Stimulated activated CD8-positive, alpha-beta memory T cell treated with anti-CD3 and anti-CD28 coated beads, Interleukin-12 subunit alpha, Interleukin-12 subunit beta, amount 100 ng/mL, for 1 hour (primary cell): ENCODE results near the gene INHBE.

Source experiments
- DNase-seq: peaks from one replicate; pipeline ENCODE4 v3.0.0-alpha.2; 2020; ENCODE audit warnings: low read depth

The INHBE gene

DNA sequence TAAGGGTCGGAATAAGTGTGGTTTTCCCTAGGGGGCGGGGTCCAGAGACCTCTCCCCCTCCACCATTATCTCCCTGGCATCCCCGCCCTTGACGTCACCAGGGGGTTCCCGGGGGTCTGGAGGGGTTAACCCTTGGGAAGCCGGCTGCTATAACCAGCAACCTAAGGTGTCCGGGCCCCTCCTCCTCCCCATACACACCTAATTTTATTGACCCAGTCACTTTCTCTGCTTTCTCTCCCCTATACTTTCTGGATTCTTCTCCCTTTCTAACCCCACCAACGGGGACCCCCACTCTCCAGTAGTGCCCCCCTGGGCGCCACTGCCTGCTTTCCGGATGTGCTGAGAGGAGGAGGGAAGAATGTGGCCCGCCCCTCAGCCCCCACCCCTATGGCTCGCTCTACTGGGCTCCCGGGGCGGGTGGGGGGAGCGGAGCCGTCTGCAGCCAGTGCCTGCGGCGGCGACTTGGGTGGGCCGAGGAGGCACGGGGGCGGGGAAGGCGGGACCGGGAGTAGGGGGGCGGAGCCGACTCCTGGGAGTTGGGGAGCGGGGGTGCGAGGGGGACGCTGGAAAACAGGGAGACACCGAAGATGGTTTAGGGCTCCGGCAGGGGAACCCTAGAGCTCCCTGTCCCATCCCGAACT lies 6.3 kb downstream of the INHBE start:
- no peak for DNase-seq

DNA sequence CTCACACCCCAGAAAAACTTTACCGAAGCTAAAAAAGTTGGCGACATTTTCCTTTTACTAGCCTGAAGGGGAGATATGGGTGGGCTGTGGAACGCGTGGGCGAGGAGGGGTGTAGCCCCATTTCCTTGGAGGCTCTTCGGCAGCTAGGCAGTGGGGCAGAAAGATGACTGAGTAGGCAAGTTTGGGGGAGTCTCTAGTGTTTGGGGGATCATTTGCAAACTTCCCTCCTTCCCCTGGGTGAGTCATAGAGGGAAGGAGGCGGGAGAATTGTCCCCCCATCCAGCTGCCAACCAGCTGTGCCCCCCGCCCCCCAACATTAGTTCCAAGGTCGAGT lies 6.8 kb downstream of the INHBE start:
- no peak for DNase-seq

GRCh38 chr12:57462251-57462911 lies 7.3 kb downstream of the INHBE start:
- DNase-seq, result peak; percentile 80

- DNase-seq, result no peak
Measured at GRCh38 chr12:57462912-57463253, 7.8 kb downstream of the INHBE start.

DNA sequence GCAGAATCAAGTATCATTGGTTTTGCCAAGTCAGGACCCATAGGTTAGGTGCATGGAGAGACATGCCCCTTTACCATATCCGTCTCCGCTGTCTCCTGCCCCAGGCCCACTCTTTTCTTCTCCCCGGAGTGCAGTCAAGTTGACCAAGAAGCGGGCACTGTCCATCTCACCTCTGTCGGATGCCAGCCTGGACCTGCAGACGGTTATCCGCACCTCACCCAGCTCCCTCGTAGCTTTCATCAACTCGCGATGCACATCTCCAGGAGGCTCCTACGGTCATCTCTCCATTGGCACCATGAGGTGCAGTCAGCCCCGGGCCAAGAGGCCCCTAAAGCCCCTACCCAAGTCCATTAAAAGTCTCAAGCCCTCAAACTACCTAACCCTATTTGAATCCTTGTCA lies 9.5 kb downstream of the INHBE start:
- no peak for DNase-seq

GRCh38 chr12:57465030-57465746 lies 10.1 kb downstream of the INHBE start:
- no peak for DNase-seq

GRCh38 chr12:57465747-57466505 lies 10.8 kb downstream of the INHBE start:
- no peak for DNase-seq

DNA sequence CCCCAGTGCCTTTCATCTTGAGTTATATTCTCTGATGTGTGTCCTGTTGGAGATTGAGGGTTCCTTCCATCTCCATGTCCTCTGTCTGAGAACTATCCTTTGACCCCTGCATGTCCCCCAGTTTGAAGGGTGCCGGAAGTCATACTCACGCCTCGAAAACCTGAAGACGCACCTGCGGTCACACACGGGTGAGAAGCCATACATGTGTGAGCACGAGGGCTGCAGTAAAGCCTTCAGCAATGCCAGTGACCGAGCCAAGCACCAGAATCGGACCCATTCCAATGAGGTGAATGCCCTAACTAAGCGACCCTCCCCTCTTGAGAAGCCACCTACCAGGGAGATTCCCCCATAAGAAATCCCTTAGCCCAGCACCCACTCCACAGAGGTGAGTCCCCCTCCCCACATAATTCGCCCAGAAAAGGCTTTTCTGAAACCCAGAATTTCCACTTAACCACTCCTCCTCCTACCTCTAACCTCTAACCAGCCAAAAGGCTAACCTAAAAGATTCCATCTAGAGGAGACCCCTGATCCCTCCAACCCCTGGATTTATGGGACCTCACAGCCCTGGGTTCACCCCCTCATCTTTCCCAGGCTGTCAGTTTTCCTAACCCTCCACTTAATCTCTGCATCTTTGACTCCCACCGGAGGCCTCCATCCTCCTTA lies 12.2 kb downstream of the INHBE start:
- no peak for DNase-seq

- no peak for DNase-seq
Measured at GRCh38 chr12:57467915-57468314, 12.8 kb downstream of the INHBE start.

DNA sequence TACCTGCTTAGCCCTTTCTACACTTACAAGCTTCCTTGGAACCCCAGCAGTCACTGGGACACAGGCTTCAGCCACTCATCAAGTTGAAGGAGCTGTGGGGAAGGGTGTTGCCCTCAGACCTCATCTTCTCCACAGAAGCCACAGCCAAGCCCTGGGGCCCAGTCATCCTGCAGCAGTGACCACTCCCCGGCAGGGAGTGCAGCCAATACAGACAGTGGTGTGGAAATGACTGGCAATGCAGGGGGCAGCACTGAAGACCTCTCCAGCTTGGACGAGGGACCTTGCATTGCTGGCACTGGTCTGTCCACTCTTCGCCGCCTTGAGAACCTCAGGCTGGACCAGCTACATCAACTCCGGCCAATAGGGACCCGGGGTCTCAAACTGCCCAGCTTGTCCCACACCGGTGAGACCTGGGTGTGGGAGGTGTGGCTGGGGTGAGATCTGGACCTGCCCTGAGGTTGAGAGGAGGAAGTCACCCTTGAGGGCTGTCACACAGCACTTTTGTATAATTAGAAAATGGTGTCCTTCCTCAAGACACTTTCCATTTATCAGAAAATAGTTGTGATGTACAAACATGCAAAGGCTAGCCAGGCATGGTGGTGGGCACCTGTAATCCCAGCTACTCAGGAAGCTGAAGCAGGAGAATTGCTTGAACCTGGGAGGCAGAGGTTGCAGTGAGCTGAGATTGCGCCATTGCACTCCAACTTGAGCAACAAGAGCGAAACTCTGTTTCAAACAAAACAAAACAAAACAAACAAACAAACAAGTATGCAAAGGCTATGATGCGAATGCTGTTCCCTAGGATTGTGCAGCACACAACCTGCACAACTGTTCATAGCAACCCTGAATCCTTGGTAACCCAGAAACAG lies 14.4 kb downstream of the INHBE start:
- no peak for DNase-seq

GRCh38 chr12:57470286-57470969 lies 15.3 kb downstream of the INHBE start:
- DNase-seq, result no peak

- DNase-seq, result no peak
Measured at GRCh38 chr12:57470970-57471656, 16.0 kb downstream of the INHBE start.

- DNase-seq, result no peak
Measured at GRCh38 chr12:57471661-57472060, 16.6 kb downstream of the INHBE start.

DNA sequence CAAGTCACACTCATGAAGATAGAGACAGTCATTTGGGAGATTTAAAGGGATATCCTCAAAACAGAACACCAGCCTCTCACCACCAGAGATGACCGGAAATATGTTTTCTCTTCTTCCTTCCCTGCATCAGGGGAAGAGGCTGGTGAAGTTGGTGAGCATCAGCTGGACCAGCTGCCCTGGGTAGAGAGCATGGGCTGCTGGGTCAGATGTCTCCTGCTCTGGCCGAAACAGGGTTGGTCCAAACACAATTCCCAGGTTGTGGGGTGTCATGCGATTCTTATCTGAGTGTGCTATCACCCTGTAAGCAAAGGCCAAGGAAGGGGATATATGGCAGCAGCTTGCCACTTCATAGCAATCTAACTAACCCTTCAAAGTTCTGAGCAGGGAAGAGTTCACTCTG lies 17.3 kb downstream of the INHBE start:
- DNase-seq, result no peak

GRCh38 chr12:57473392-57473791 lies 18.3 kb downstream of the INHBE start:
- DNase-seq, result no peak

- no peak for DNase-seq
Measured at GRCh38 chr12:57473886-57474285, 18.8 kb downstream of the INHBE start.

DNA sequence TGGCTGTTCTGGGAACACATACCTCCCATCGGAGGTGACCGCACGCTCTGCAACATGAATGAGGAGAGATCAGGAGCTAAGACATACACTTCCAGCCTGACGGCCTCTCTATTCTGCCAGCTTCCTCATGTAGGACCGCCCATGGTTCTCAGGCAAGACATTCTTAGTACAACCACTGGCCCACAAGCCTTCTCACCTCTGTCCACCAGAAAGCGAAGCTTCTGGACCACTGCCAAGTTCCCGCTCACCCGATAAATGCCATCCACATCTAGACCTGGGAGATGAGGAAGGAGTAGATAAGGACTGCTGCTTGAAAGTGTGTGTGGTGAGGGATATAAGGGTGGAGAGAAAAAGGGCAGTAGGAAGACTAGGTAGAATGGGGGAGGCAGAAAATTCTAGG lies 19.3 kb downstream of the INHBE start:
- DNase-seq, result no peak

DNA sequence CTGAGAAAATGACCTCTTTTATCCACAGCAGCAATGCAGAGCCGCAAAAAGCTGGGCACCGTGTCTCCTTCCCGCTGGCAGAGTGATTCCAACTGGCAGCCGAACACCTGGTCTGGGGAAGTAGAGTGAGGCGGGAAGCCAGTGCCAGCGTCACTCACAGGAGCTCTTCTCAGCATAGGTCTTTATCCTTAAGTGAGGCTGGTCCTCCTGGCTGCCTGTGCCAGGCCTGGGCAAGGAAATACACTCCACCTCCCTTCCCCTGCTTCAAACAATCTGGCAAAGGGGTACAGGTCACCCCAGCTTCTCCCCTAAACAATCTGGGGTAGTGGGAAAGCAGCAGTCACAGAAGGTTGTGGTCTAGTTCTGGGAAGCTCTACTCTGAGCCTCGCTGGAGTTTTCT lies 19.8 kb downstream of the INHBE start:
- DNase-seq, result no peak

DNA sequence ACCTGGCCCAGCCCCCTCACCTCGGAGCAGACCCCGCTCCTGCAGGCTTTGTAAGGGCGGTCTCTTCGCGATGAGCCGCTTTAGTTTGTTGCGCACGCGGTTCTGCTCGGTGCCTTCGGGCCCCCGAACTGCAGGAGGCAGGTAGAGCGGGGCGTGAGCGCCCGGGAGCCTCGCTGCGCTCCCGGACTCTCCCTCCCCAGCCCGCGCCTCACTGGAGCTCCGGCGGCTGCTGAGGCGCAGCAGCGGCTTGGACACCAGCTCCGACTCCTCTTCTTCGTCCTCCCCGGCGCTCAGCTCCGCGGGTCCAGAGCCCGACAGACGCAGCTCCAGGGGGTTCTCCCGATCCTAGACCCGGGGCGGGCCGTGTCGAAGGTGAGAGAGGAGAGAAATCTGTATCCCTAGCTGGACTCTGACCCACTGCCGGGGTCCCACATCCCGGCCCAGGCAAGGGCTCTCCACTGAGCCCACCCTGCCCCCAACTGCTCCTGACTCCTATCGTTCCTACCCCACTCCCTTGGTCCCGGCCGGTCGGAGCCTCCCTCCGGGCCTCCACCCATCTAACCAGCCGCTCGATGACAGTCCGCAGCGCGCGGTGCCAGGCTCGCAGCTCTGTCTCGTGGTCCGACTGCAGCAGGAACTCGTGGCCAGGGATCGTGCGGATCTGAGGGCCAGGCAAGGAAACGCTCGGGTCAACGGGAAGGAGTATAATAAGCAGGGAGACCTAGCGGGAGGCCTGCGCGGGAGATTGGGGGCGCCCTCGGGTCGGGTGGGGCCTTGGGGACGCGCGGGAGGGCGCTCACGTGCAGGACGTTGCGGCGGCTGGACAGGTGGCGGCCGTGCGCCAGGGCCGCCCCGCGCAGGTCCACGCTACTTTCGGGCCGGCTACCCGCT lies 20.4 kb downstream of the INHBE start:
- DNase-seq, result no peak
